Immature natural killer cell (primary cell): ENCODE measurements around the gene NUP85. TPM values are rescaled to one million over a fixed set of nuclear protein-coding genes. Genes with fewer than 3 reads are reported as not detected.
A peak's percentile ranks its signal among the peaks of the same experiment; 100 is the strongest.
"Not testable (repeated sequence)": the region's sequence is repeated elsewhere in the genome, so short reads cannot be mapped to it uniquely, and the experiment has no call there.

ENCODE experiments used
- DNase-seq, 3 donors: peaks; one replicate each; pipeline ENCODE4 v3.0.0; 2022; ENCODE audit warnings: mixed read lengths in 1 of 3
- H3K27ac Mint-ChIP-seq, 6 donors: one replicate each; pipeline ENCODE4 v1.8.0; 2020; ENCODE audit warnings: mixed read lengths in 6 of 6, mild to moderate bottlenecking in 5 of 6, inconsistent platforms in 4 of 6, moderate library complexity in 3 of 6
- H3K27me3 Mint-ChIP-seq, 3 donors: one replicate each; pipeline ENCODE4 v1.8.0; 2020 to 2021; ENCODE audit warnings: low read depth in 3 of 3, mild to moderate bottlenecking in 3 of 3, mixed read lengths in 3 of 3, moderate library complexity in 3 of 3, inconsistent platforms in 1 of 3
- H3K36me3 Mint-ChIP-seq, 3 donors: one replicate each; pipeline ENCODE4 v1.8.0; 2020; ENCODE audit warnings: mixed read lengths in 3 of 3, inconsistent platforms in 2 of 3, mild to moderate bottlenecking in 2 of 3
- H3K4me1 Mint-ChIP-seq, 2 donors: one replicate each; pipeline ENCODE4 v1.8.0; 2020; ENCODE audit warnings: inconsistent platforms in 2 of 2, mild to moderate bottlenecking in 2 of 2, mixed read lengths in 2 of 2, moderate library complexity in 1 of 2
- H3K4me3 Mint-ChIP-seq, 5 donors: one replicate each; pipeline ENCODE4 v1.8.0; 2020; ENCODE audit warnings: mild to moderate bottlenecking in 5 of 5, mixed read lengths in 5 of 5, inconsistent platforms in 3 of 5, moderate library complexity in 3 of 5
- H3K9me3 Mint-ChIP-seq, 6 donors: one replicate each; pipeline ENCODE4 v1.8.0; 2020; ENCODE audit warnings: mild to moderate bottlenecking in 6 of 6, mixed read lengths in 6 of 6, inconsistent platforms in 4 of 6, moderate library complexity in 3 of 6
- polyA plus RNA-seq, 3 donors: library from polyadenylated mRNA; unstranded; fragments of 300-500 nt; fragmentation: Illumina TruSeq; gene quantifications; one replicate each; pipeline ENCODE4 v1.2.3, GENCODE V29; 2021

Gene NUP85
- polyA plus RNA-seq = 10 to 100 TPM; 28.3 to 47.8 (median 41.1) TPM

DNA sequence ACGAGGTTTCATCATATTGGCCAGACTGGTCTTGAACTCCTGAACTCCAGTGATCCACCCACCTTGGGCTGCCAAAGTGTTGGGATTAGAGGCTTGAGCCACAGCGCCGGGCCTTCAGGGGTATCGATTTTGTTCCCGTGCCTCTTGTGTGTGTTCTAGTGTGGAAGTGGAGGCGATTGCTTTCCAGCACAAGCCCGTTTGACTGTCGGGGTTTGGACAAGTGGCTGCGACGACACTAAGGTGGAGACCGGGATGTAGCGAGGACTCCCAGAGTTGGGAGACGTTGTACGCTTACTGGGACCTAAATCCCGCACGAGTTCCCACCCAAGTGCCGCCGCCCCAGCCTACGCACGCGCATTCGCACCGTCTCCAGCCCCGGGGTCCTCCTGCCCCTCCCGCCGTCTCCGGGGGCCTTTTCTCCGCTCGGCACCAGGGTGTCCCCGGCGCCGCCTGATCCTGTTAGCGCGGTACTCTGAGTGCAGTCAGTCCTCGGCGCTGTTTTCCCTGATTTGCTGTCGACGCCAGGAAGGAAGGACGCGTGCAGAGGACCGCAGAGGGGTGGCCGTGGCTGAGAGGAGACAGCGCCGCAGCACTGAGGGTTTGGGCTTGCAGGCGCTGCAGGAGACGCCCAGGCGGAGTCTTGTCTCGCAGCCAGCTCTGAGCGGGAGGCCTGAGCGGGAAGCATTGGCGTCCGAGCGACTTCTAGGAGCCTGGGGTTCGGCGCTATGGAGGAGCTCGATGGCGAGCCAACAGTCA lies at the start of gene NUP85:
TSS of gene NUP85 (plus strand) at position 643 of the 756 bp plus-strand sequence. CDS start at position 726, 83 bp downstream.
- peaks cover 4 to 9% (median 5%) of the 10 kb centered on the region in 3 donors for H3K36me3 Mint-ChIP-seq
- peaks cover 2 to 13% (median 5%) of the 10 kb centered on the region in 3 donors for H3K27me3 Mint-ChIP-seq
- H3K4me1 Mint-ChIP-seq = peaks cover 30 to 36% of the 10 kb centered on the region in 2 donors
- no peaks in the 10 kb centered on the region for H3K9me3 Mint-ChIP-seq
- peak within 1 kb of the TSS; percentile 88 to 98 (median 96) for H3K4me3 Mint-ChIP-seq
- H3K27ac Mint-ChIP-seq = peak within 1 kb of the TSS; percentile 93 to 99 (median 98)
- peak; percentile 92 to 93 (median 93) for DNase-seq

DNA sequence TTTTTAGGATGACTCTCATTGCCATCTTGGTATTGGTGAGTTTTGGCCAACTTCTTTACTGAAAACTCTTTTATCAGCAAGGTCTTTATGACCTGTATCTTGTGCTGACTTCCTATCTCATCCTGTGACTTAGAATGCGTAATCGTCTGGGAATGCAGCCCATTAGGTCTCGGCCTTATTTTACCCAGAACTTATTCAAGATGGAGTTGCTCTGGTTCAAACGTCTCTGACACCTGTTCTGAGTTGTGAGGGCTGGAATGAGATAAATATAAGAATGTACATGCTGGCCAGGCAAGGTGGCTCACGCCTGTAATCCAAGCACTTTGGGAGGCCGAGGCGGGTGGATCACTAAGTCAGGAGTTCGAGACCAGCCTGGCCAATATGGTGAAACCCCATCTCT lies 47.0 kb upstream of the NUP85 start:
- DNase-seq, H3K4me3 Mint-ChIP-seq, H3K36me3 Mint-ChIP-seq, H3K9me3 Mint-ChIP-seq: not testable (repeated sequence)
- Mint-ChIP-seq H3K4me1 (peaks cover 15% of the 10 kb centered on the region in 2 donors), H3K27me3 (peaks cover 5 to 10% (median 7%) of the 10 kb centered on the region in 3 donors), H3K27ac (peak overlapping the region in 1 of 6 donors; percentile 22)

DNA sequence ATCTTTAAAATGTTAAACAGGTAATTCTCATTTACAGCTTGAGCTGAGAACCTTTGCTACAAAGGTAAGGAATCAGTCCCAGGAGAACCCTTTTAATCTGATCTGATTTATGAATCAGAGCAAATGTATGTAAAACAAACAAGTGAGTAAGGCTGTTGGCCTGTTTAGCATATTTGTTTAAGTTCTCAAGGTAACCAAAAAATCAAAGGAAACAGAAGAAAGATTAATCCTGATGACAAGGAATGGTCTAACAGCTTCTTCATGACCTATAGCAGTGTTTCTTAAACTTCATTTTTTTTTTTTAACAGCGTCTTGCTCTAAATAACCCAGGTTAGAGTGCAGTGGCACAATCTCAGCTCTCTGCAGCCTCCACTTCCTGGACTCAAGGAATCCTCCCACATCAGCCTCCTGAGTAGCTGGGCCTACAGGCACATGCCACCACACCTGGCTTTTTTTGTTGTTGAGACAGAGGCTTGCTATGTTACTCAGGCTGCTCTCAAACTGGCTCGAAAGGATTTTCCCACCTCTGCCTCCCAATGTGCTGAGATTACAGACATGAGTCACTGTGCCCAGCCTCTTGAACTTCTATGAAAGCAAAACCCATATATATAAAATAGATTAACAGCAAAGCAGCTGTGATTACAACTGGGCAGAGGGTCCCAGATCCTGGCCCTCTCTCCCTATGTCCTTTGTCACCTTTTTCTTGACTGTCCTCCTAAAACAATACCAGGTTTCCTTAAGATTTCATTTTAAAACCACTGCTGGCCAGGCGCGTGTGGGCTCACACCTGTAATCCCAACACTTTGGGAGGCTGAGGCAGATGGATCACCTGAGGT lies 46.1 kb upstream of the NUP85 start:
- no peak overlapping the region for H3K27ac Mint-ChIP-seq
- H3K9me3 Mint-ChIP-seq = no peaks in the 10 kb centered on the region
- DNase-seq = no peak

DNA sequence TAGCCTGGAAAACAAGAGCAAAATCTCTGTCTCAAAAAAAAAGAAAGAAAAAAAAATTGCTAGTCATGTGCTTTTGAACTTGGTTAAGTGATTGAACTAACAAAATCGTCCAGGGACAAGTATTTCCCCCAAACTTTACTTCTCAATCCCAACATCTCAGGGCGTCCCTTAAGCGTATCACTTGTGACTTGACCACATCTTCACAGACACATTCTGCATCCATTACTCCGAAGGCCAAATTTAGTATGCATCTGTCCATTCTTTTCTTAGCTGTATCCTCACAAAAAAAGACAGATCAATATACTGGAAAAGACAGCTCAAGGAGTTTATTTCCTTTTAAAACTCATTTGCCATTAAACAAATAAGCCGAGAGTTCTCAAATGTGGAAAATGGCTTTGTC lies 45.3 kb upstream of the NUP85 start:
- no peak overlapping the region for H3K27ac Mint-ChIP-seq
- no peaks in the 10 kb centered on the region for H3K36me3 Mint-ChIP-seq
- H3K4me1 Mint-ChIP-seq = peaks cover 2% of the 10 kb centered on the region in 2 donors
- H3K27me3 Mint-ChIP-seq = peaks cover 0 to 2% (median 0%) of the 10 kb centered on the region in 3 donors
- H3K9me3 Mint-ChIP-seq = no peaks in the 10 kb centered on the region
- DNase-seq = no peak
- H3K4me3 Mint-ChIP-seq = no peak overlapping the region

More for the DNA sequence above, 46.1 kb upstream of the NUP85 start:
- H3K27me3 Mint-ChIP-seq = peaks cover 3 to 4% (median 4%) of the 10 kb centered on the region in 3 donors
- no peak overlapping the region for H3K4me3 Mint-ChIP-seq
- H3K4me1 Mint-ChIP-seq = peaks cover 9 to 10% of the 10 kb centered on the region in 2 donors
- H3K36me3 Mint-ChIP-seq = no peaks in the 10 kb centered on the region

- Mint-ChIP-seq H3K36me3 (peaks cover 0 to 3% (median 0%) of the 10 kb centered on the region in 3 donors), H3K27ac (no peak overlapping the region), H3K4me1 (no peaks in the 10 kb centered on the region), H3K27me3 (peaks cover 0 to 2% (median 0%) of the 10 kb centered on the region in 3 donors), H3K9me3 (no peaks in the 10 kb centered on the region), H3K4me3 (no peak overlapping the region)
- no peak for DNase-seq
Measured at GRCh38 chr17:75163074-75163473, 42.4 kb upstream of the NUP85 start.

DNA sequence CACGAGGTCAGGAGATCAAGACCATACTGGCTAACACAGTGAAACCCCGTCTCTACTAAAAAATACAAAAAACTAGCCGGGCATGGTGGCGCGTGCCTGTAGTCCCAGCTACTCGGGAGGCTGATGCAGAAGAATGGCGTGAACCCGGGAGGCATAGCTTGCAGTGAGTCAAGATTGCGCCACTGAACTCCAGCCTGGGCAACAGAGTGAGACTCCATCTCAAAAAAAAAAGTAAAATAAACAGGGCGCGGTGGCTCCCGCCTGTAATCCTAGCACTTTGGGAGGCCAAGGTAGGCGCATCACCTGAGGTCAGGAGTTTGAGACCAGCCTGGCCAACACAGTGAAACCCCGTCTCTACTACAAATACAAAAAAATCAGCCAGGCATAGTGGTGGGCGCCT lies 40.9 kb upstream of the NUP85 start:
- not testable (repeated sequence) for H3K4me1 Mint-ChIP-seq, DNase-seq, H3K27me3 Mint-ChIP-seq, H3K9me3 Mint-ChIP-seq, H3K4me3 Mint-ChIP-seq, H3K27ac Mint-ChIP-seq, H3K36me3 Mint-ChIP-seq

DNA sequence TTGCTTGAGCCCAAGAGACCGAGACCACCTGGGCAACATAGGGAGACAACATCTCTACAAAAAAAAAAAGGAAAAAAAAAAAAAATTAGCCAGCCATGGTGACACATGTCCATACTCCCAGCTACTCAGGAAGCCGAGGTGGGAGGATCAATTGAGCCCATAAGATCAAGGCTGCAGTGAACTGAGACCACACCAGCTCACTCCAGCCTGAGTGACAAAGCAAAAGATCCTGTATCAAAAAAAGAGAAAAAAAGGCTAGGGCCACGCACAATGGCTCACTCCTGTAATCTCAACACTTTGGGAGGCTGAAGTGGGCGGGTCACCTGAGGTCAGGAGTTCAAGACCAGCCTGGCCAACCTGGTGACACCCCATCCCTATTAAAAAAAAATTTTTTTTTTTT lies 36.5 kb upstream of the NUP85 start:
- no peaks in the 10 kb centered on the region for H3K9me3 Mint-ChIP-seq
- no peak for DNase-seq
- H3K4me1 Mint-ChIP-seq = peaks cover 7 to 18% of the 10 kb centered on the region in 2 donors
- H3K4me3 Mint-ChIP-seq = no peak overlapping the region
- H3K27me3 Mint-ChIP-seq = peaks cover 0 to 4% (median 2%) of the 10 kb centered on the region in 3 donors
- H3K27ac Mint-ChIP-seq = peak overlapping the region in 1 of 6 donors; percentile 40
- H3K36me3 Mint-ChIP-seq = peaks cover 10 to 20% (median 10%) of the 10 kb centered on the region in 3 donors

DNA sequence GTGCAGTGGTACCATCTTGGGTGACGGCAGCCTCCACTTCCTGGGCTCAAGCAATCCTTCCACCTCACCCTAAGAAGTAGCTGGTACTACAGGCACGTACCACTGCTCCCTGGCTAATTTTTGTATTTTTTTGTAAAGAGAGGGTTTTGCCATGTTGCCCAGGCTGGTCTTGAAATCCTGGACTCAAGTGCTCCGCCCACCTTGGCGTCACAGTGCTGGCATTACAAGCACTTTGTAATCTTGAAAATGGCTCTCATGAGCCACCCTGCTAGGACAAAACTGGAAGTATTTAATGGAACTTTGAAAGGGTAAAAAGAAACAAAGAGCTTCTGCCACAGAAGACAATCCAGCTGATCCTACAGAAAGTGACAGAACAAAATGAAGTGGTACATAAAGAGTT lies 32.0 kb upstream of the NUP85 start:
- Mint-ChIP-seq H3K27ac (peak overlapping the region in 2 of 6 donors; percentile 21 to 60), H3K27me3 (peaks cover 0 to 2% (median 2%) of the 10 kb centered on the region in 3 donors), H3K36me3 (peaks cover 14 to 24% (median 15%) of the 10 kb centered on the region in 3 donors), H3K4me3 (no peak overlapping the region), H3K9me3 (no peaks in the 10 kb centered on the region), H3K4me1 (peaks cover 9 to 34% of the 10 kb centered on the region in 2 donors)
- DNase-seq = no peak

DNA sequence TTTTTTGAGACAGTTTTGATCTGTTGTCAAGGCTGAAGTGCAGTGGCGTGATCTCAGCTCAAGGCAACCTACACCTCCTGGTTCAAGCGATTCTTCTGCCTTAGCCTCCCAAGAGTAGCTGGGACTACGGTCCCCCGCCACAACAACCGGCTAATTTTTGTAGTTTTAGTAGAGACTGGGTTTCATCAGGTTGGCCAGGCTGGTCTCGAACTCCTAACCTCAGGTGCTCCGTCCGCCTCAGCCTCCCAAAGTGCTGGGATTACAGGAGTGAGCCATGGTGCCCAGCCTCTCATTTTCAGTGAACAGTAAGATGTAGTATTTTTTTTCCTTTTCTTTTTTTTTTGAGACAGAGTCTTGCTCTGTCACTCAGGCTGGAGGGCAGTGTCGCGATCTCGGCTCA lies 30.5 kb upstream of the NUP85 start:
- no peak overlapping the region for H3K4me3 Mint-ChIP-seq
- no peak overlapping the region for H3K27ac Mint-ChIP-seq
- peaks cover 0 to 2% (median 2%) of the 10 kb centered on the region in 3 donors for H3K27me3 Mint-ChIP-seq
- no peak for DNase-seq
- H3K9me3 Mint-ChIP-seq = no peaks in the 10 kb centered on the region
- peaks cover 14 to 24% (median 15%) of the 10 kb centered on the region in 3 donors for H3K36me3 Mint-ChIP-seq
- H3K4me1 Mint-ChIP-seq = peaks cover 14 to 34% of the 10 kb centered on the region in 2 donors

DNA sequence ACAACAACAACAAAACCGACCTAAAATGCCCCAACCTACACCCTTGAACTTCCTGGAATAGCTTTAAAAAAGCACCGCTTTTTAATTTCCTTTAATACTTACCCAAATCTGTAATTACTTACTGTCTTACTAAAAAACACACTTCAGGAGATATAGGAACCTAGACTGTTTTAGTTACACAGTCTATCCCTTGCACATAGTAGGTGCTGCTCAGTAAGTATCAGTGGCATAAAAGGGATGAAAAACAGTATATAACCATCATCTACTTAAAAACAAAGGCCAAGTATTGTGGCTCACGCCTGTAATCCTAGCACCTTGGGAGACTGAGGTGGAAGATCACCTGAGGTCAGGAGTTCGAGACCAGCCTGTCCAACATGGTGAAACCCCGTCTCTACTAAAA lies 28.9 kb upstream of the NUP85 start:
- Mint-ChIP-seq H3K36me3 (peaks cover 13 to 24% (median 15%) of the 10 kb centered on the region in 3 donors), H3K4me3 (no peak overlapping the region), H3K27me3 (peaks cover under 1 to 6% (median 1%) of the 10 kb centered on the region in 3 donors), H3K9me3 (no peaks in the 10 kb centered on the region), H3K4me1 (peaks cover 26 to 42% of the 10 kb centered on the region in 2 donors), H3K27ac (peak overlapping the region in 4 of 6 donors; percentile 35 to 62 (median 50))
- DNase-seq = no peak

- Mint-ChIP-seq H3K9me3 (no peaks in the 10 kb centered on the region), H3K27me3 (peaks cover 7 to 17% (median 7%) of the 10 kb centered on the region in 3 donors), H3K4me3 (no peak overlapping the region), H3K27ac (no peak overlapping the region), H3K36me3 (peaks cover 9 to 12% (median 11%) of the 10 kb centered on the region in 3 donors), H3K4me1 (peaks cover 27 to 38% of the 10 kb centered on the region in 2 donors)
- DNase-seq = no peak
Measured at GRCh38 chr17:75178453-75178852, 27.0 kb upstream of the NUP85 start.

DNA sequence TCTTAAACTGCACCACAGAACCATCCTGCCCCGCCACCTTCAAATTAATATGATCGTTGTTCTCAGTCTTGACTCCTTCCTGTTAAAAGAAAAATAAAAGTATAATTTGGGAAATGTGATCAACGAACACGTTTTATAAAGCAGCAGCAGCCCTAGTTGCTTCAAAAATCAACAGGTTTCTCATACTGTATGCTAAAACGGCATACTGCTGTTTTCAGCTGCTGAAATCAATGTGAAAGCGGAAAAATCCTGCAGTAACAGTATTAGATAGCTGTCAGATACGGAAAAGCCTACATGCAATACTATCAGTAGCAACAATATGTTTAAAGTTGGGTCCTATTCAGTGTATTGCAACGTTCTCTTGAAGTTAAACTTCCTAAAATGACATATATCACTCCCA lies 24.4 kb upstream of the NUP85 start:
- H3K4me1 Mint-ChIP-seq = peaks cover 39 to 40% of the 10 kb centered on the region in 2 donors
- H3K27ac Mint-ChIP-seq = peak overlapping the region; percentile 76 to 96 (median 90)
- H3K36me3 Mint-ChIP-seq = peaks cover 0 to 6% (median 0%) of the 10 kb centered on the region in 3 donors
- DNase-seq = no peak
- H3K4me3 Mint-ChIP-seq = peak overlapping the region; percentile 91 to 96 (median 92)
- H3K27me3 Mint-ChIP-seq = peaks cover 10 to 22% (median 12%) of the 10 kb centered on the region in 3 donors
- H3K9me3 Mint-ChIP-seq = no peaks in the 10 kb centered on the region

DNA sequence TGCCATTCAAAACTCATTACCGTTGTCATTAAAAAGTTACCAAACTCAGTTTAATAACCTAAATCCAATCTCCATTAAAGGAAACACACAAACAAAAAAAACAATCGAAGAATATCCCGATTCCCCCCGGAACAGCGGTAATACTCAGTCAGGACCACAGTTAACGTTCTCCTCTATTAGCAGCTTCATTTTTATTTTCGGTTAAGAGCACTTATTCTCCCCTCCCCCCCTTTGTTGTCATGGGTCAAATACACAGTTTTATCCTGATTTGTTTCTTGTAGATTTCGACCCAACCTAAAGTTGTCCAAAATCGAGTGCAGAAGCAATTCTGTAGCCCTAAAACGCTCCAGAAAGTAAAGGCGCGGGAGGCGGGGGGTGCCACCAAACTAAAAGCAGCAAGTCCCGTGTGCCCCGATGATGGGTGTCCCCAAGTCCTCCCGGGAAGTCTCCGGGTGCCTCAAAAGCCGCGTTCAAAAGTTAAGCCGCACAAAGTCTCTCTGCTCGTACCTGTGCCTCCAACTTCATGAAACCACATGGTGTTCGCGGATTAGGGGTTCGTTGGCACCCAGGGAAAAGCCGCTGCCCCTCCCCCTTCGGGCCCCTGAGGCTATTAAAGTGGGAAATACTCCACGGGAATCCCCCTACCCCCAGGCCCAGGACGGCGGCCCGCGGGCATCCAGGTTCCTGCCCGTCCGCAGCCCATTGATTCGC lies 23.7 kb upstream of the NUP85 start:
- peak in 1 of 3 donors; percentile 28 for DNase-seq
- Mint-ChIP-seq H3K27ac (peak overlapping the region; percentile 76 to 96 (median 90)), H3K4me3 (peak overlapping the region; percentile 91 to 96 (median 92)), H3K27me3 (peaks cover 10 to 22% (median 12%) of the 10 kb centered on the region in 3 donors), H3K9me3 (no peaks in the 10 kb centered on the region), H3K4me1 (peaks cover 34 to 38% of the 10 kb centered on the region in 2 donors), H3K36me3 (peaks cover 0 to 2% (median 0%) of the 10 kb centered on the region in 3 donors)
